Measurements from ENCODE around the gene MBD3L2. TPM values are rescaled to one million over a fixed set of nuclear protein-coding genes. Genes with fewer than 3 reads are reported as not detected.

Gene MBD3L2
- total RNA-seq, 1 donor from 2014 or later, result not detected

Other genes starting within 250 kb of the MBD3L2 start
- 13.2 TPM for gene ADGRE1, start 161.7 kb upstream of the MBD3L2 start, total RNA-seq (ENCODE audit: insufficient read depth, low replicate concordance)
- not detected for gene MBD3L2B, start 27.9 kb upstream of the MBD3L2 start, total RNA-seq (ENCODE audit: insufficient read depth, low replicate concordance)
- not detected for gene MBD3L5, start 18.7 kb upstream of the MBD3L2 start, total RNA-seq (ENCODE audit: insufficient read depth, low replicate concordance)
- not detected for gene MBD3L4, start 9.1 kb upstream of the MBD3L2 start, total RNA-seq (ENCODE audit: insufficient read depth, low replicate concordance)
- 1.9 TPM for gene MBD3L3, start 9.4 kb downstream of the MBD3L2 start, total RNA-seq (ENCODE audit: insufficient read depth, low replicate concordance)
- 14.7 TPM for gene ZNF557, start 20.4 kb downstream of the MBD3L2 start, total RNA-seq (ENCODE audit: insufficient read depth, low replicate concordance)
- gene INSR, start 245.1 kb downstream of the MBD3L2 start, total RNA-seq (ENCODE audit: insufficient read depth, low replicate concordance), result 36.8 TPM

Data from umbilical cord (tissue), 1 donor.